Activated naive CD8-positive, alpha-beta T cell treated with anti-CD3 and anti-CD28 coated beads, Interleukin-2, amount 50 U/mL, for 24 hours (primary cell): ENCODE measurements around the gene EMD.

Experiments
- ATAC-seq: fragments of 150-1000 bp; cut with Tn5 transposase; one replicate; pipeline ENCODE4 v1.10.0; 2021
- DNase-seq: peaks from one replicate; pipeline ENCODE4 v3.0.0; 2021
- H3K27ac Mint-ChIP-seq: one replicate; pipeline ENCODE4 v1.8.0; 2021; ENCODE audit warnings: mild to moderate bottlenecking, mixed read lengths
- H3K27me3 Mint-ChIP-seq: one replicate; pipeline ENCODE4 v1.8.0; 2021; ENCODE audit warnings: mixed read lengths
- H3K36me3 Mint-ChIP-seq: one replicate; pipeline ENCODE4 v1.8.0; 2021; ENCODE audit warnings: low read depth, mixed read lengths
- H3K4me1 Mint-ChIP-seq: one replicate; pipeline ENCODE4 v1.8.0; 2021; ENCODE audit warnings: mixed read lengths
- H3K4me3 Mint-ChIP-seq: one replicate; pipeline ENCODE4 v1.8.0; 2021; ENCODE audit warnings: mild to moderate bottlenecking, moderate library complexity, mixed read lengths
- H3K9me3 Mint-ChIP-seq: one replicate; pipeline ENCODE4 v1.8.0; 2021; ENCODE audit warnings: mixed read lengths

The EMD gene

GRCh38 chrX:154372612-154373022 lies 6.5 kb upstream of the EMD start:
- ATAC-seq (peak; percentile 9), DNase-seq (peak; percentile 53)
- H3K27ac Mint-ChIP-seq = peak overlapping the region; percentile 68
- H3K4me3 Mint-ChIP-seq = peak overlapping the region; percentile 81
- H3K4me1 Mint-ChIP-seq = peaks cover 33% of the 10 kb centered on the region
- H3K27me3 Mint-ChIP-seq = no peaks in the 10 kb centered on the region
- H3K36me3 Mint-ChIP-seq = peaks cover 11% of the 10 kb centered on the region
- H3K9me3 Mint-ChIP-seq = no peaks in the 10 kb centered on the region

GRCh38 chrX:154373340-154374306 lies 5.5 kb upstream of the EMD start:
- Mint-ChIP-seq H3K27ac (no peak overlapping the region), H3K9me3 (no peaks in the 10 kb centered on the region), H3K27me3 (no peaks in the 10 kb centered on the region), H3K4me1 (peaks cover 28% of the 10 kb centered on the region), H3K4me3 (peak overlapping the region; percentile 75), H3K36me3 (peaks cover 11% of the 10 kb centered on the region)
- DNase-seq (peak; percentile 36), ATAC-seq (no peak)

GRCh38 chrX:154374313-154375155 lies 4.6 kb upstream of the EMD start, which contains the start of gene FLNA:
Gene FLNA (minus strand): TSS chrX:154374634. CDS start chrX:154371245, 3,389 bp downstream.
- DNase-seq (peak; percentile 47), ATAC-seq (no peak)
- H3K27ac Mint-ChIP-seq = no peak within 1 kb of the TSS
- peaks cover 28% of the 10 kb centered on the region for H3K4me1 Mint-ChIP-seq
- no peaks in the 10 kb centered on the region for H3K9me3 Mint-ChIP-seq
- peak within 1 kb of the TSS; percentile 75 for H3K4me3 Mint-ChIP-seq
- peaks cover 11% of the 10 kb centered on the region for H3K36me3 Mint-ChIP-seq
- H3K27me3 Mint-ChIP-seq = no peaks in the 10 kb centered on the region

- peaks cover 26% of the 10 kb centered on the region for H3K4me1 Mint-ChIP-seq
- peaks cover 8% of the 10 kb centered on the region for H3K36me3 Mint-ChIP-seq
- ATAC-seq (no peak), DNase-seq (no peak)
- H3K27ac Mint-ChIP-seq = no peak overlapping the region
- no peaks in the 10 kb centered on the region for H3K27me3 Mint-ChIP-seq
- H3K9me3 Mint-ChIP-seq = no peaks in the 10 kb centered on the region
- H3K4me3 Mint-ChIP-seq = peak overlapping the region; percentile 34
Observed at GRCh38 chrX:154375156-154375504, 4.0 kb upstream of the EMD start.

GRCh38 chrX:154376774-154377173 lies 2.3 kb upstream of the EMD start:
- no peak overlapping the region for H3K4me3 Mint-ChIP-seq
- H3K36me3 Mint-ChIP-seq = peaks cover 11% of the 10 kb centered on the region
- H3K4me1 Mint-ChIP-seq = peaks cover 33% of the 10 kb centered on the region
- DNase-seq = no peak
- no peak for ATAC-seq
- H3K27me3 Mint-ChIP-seq = no peaks in the 10 kb centered on the region
- H3K27ac Mint-ChIP-seq = peak overlapping the region; percentile 84
- no peaks in the 10 kb centered on the region for H3K9me3 Mint-ChIP-seq

GRCh38 chrX:154378059-154378798 lies 866 bp upstream of the EMD start:
- peaks cover 11% of the 10 kb centered on the region for H3K36me3 Mint-ChIP-seq
- no peak for DNase-seq
- H3K27ac Mint-ChIP-seq = peak overlapping the region; percentile 84
- peak overlapping the region; percentile 71 for H3K4me3 Mint-ChIP-seq
- H3K9me3 Mint-ChIP-seq = no peaks in the 10 kb centered on the region
- H3K4me1 Mint-ChIP-seq = peaks cover 28% of the 10 kb centered on the region
- ATAC-seq = no peak
- no peaks in the 10 kb centered on the region for H3K27me3 Mint-ChIP-seq

GRCh38 chrX:154379569-154379951 lies 465 bp downstream of the EMD start:
- Mint-ChIP-seq H3K27me3 (no peaks in the 10 kb centered on the region), H3K36me3 (peaks cover 11% of the 10 kb centered on the region), H3K9me3 (no peaks in the 10 kb centered on the region), H3K4me1 (peaks cover 27% of the 10 kb centered on the region), H3K4me3 (peak overlapping the region; percentile 88), H3K27ac (peak overlapping the region; percentile 92)
- no peak for DNase-seq
- ATAC-seq = no peak

- ATAC-seq (no peak), DNase-seq (no peak)
- Mint-ChIP-seq H3K27ac (peak overlapping the region; percentile 92), H3K27me3 (no peaks in the 10 kb centered on the region), H3K9me3 (no peaks in the 10 kb centered on the region), H3K4me1 (peaks cover 25% of the 10 kb centered on the region), H3K4me3 (peak overlapping the region; percentile 88), H3K36me3 (peaks cover 11% of the 10 kb centered on the region)
Observed at GRCh38 chrX:154380153-154380552, 1.1 kb downstream of the EMD start.

- Mint-ChIP-seq H3K4me1 (peaks cover 23% of the 10 kb centered on the region), H3K27me3 (no peaks in the 10 kb centered on the region), H3K9me3 (no peaks in the 10 kb centered on the region), H3K4me3 (peak overlapping the region; percentile 88), H3K36me3 (peaks cover 11% of the 10 kb centered on the region), H3K27ac (peak overlapping the region; percentile 76)
- ATAC-seq (no peak), DNase-seq (no peak)
Observed at GRCh38 chrX:154380787-154381186, 1.7 kb downstream of the EMD start.

- H3K4me1 Mint-ChIP-seq = peaks cover 23% of the 10 kb centered on the region
- H3K9me3 Mint-ChIP-seq = no peaks in the 10 kb centered on the region
- no peak for ATAC-seq
- no peak overlapping the region for H3K27ac Mint-ChIP-seq
- peaks cover 11% of the 10 kb centered on the region for H3K36me3 Mint-ChIP-seq
- H3K4me3 Mint-ChIP-seq = no peak overlapping the region
- DNase-seq = no peak
- H3K27me3 Mint-ChIP-seq = no peaks in the 10 kb centered on the region
Observed at GRCh38 chrX:154381271-154381670, 2.2 kb downstream of the EMD start.

GRCh38 chrX:154382483-154383069 lies 3.5 kb downstream of the EMD start:
- no peak for DNase-seq
- Mint-ChIP-seq H3K4me3 (no peak overlapping the region), H3K27ac (peak overlapping the region; percentile 19), H3K4me1 (peaks cover 18% of the 10 kb centered on the region), H3K27me3 (no peaks in the 10 kb centered on the region), H3K9me3 (no peaks in the 10 kb centered on the region), H3K36me3 (peaks cover 11% of the 10 kb centered on the region)
- ATAC-seq = no peak

- peaks cover 11% of the 10 kb centered on the region for H3K36me3 Mint-ChIP-seq
- H3K27me3 Mint-ChIP-seq = no peaks in the 10 kb centered on the region
- H3K9me3 Mint-ChIP-seq = no peaks in the 10 kb centered on the region
- H3K4me3 Mint-ChIP-seq = no peak overlapping the region
- DNase-seq = no peak
- H3K4me1 Mint-ChIP-seq = peaks cover 16% of the 10 kb centered on the region
- no peak overlapping the region for H3K27ac Mint-ChIP-seq
- no peak for ATAC-seq
Observed at GRCh38 chrX:154383359-154384283, 4.5 kb downstream of the EMD start.

GRCh38 chrX:154384284-154384892 lies 5.3 kb downstream of the EMD start:
- no peak for ATAC-seq
- DNase-seq = no peak
- peaks cover 11% of the 10 kb centered on the region for H3K36me3 Mint-ChIP-seq
- no peaks in the 10 kb centered on the region for H3K9me3 Mint-ChIP-seq
- peaks cover 16% of the 10 kb centered on the region for H3K4me1 Mint-ChIP-seq
- H3K4me3 Mint-ChIP-seq = no peak overlapping the region
- H3K27ac Mint-ChIP-seq = no peak overlapping the region
- H3K27me3 Mint-ChIP-seq = no peaks in the 10 kb centered on the region
